A673 (cell line): Measurements from ENCODE around the gene SDR39U1. TPM values are rescaled to one million over a fixed set of nuclear protein-coding genes. Genes with fewer than 3 reads are reported as not detected.
"Not testable (repeated sequence)": the region's sequence is repeated elsewhere in the genome, so short reads cannot be mapped to it uniquely, and the experiment has no call there.

Experiments used
- BruUV-seq: library from RNA; stranded (reverse); fragments of 400-500 nt; replicated peaks from 2 replicates; lab custom pipeline; 2021; lab: Mats Ljungman, UMichigan
- CTCF ChIA-PET: fragments of 300-600 bp; sonication (Branson Sonifier 250); formaldehyde crosslinking; loops from one replicate; lab custom pipeline; 2022; ENCODE audit warnings: antibody characterized with exemption; lab: Charles Lee
- POLR2A ChIA-PET: fragments of 300-600 bp; sonication (Branson Sonifier 250); formaldehyde crosslinking; loops from one replicate; lab custom pipeline; 2022; ENCODE audit warnings: antibody characterized with exemption; ENCODE audit not compliant: low non-redundant PET; lab: Charles Lee
- DNase-seq: peaks from one replicate; pipeline ENCODE4 v3.0.0-alpha.2; 2015; ENCODE audit warnings: low spot score
- H3K27ac ChIP-seq: fragments of 200-600 bp; sonication (generic); 2 replicates; pipeline ENCODE4 v1.5.1; 2016; ENCODE audit warnings: mixed run types, low read depth, mild to moderate bottlenecking, mixed read lengths, antibody characterized with exemption, low read length; ENCODE audit not compliant: poor library complexity, severe bottlenecking
- H3K27me3 ChIP-seq: fragments of 200-600 bp; sonication (generic); replicated peaks from 2 replicates; pipeline ENCODE4 v1.6.1; 2017; ENCODE audit warnings: mixed run types, low read depth, mild to moderate bottlenecking, mixed read lengths, antibody characterized with exemption, low read length; ENCODE audit not compliant: insufficient read depth, poor library complexity
- H3K36me3 ChIP-seq: fragments of 200-600 bp; sonication (generic); 2 replicates; pipeline ENCODE4 v1.6.1; 2016; ENCODE audit warnings: mixed run types, mild to moderate bottlenecking, mixed read lengths, antibody characterized with exemption, low read length; ENCODE audit not compliant: insufficient read depth, poor library complexity, severe bottlenecking
- H3K4me1 ChIP-seq: fragments of 200-600 bp; sonication (generic); 2 replicates; pipeline ENCODE4 v1.6.1; 2017; ENCODE audit warnings: mixed run types, mild to moderate bottlenecking, mixed read lengths, antibody characterized with exemption, low read length; ENCODE audit not compliant: insufficient read depth, poor library complexity, severe bottlenecking
- H3K4me3 ChIP-seq: fragments of 200-600 bp; sonication (generic); 2 replicates; pipeline ENCODE4 v1.5.1; 2016; ENCODE audit warnings: low read depth, mixed run types, mild to moderate bottlenecking, mixed read lengths, low read length; ENCODE audit not compliant: poor library complexity, severe bottlenecking
- H3K9me3 ChIP-seq: fragments of 200-600 bp; sonication (generic); 2 replicates; pipeline ENCODE4 v1.6.1; 2016; ENCODE audit warnings: mixed run types, low read depth, mild to moderate bottlenecking, mixed read lengths, antibody characterized with exemption, low read length; ENCODE audit not compliant: poor library complexity, severe bottlenecking
- EZH2 ChIP-seq: fragments of 200-600 bp; sonication (generic); IDR thresholded peaks from 2 replicates; pipeline ENCODE4 v1.6.1; 2017; ENCODE audit warnings: borderline replicate concordance, low read depth, mild to moderate bottlenecking, mixed read lengths, antibody characterized with exemption, low read length; ENCODE audit not compliant: poor library complexity, severe bottlenecking
- intact Hi-C: fragments of 100-400 bp; cut with micrococcal nuclease; formaldehyde crosslinking; loops from one replicate; pipeline ENCODE4 v1.10.0; 2022; ENCODE audit not compliant: unreplicated experiment
- total RNA-seq: library from RNA; stranded (reverse); gene quantifications from 2 replicates; pipeline ENCODE4 v1.2.3, GENCODE V29; 2021
- TF ChIP-seq, protein P1 (sequence below): fragments of 300-800, 200-600 bp; sonication (generic); conservative IDR thresholded peaks from 2 replicates; pipeline ENCODE4 v1.5.1; 2017; ENCODE audit warnings: low read depth, mild to moderate bottlenecking, antibody characterized with exemption, low read length, moderate library complexity, mixed read lengths

SDR39U1 gene
- total RNA-seq, 1 experiment from 2014 or later, result 49.1 TPM

DNA sequence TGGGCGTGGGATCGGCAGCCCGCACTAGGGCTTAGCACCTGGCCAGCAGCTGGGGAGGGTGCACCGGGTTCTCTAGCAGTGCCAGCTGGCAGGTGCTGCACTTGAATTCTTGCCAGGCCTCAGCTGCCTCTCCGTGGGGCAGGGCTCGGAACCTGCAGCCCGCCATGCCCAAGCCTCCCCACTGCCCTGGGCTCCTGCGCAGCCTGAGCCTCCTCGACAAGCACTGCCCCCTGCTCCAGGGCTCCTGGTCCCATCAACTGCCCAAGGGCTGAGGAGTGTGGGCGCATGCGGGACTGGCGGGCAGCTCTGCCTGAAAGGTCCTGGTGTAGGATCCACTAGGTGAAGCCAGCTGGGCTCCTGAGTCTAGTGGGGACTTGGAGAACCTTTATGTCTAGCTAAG is 30.6 kb upstream of the SDR39U1 start:
- POLR2A ChIA-PET, result no interaction called here
- BruUV-seq, result no TSS peak

DNA sequence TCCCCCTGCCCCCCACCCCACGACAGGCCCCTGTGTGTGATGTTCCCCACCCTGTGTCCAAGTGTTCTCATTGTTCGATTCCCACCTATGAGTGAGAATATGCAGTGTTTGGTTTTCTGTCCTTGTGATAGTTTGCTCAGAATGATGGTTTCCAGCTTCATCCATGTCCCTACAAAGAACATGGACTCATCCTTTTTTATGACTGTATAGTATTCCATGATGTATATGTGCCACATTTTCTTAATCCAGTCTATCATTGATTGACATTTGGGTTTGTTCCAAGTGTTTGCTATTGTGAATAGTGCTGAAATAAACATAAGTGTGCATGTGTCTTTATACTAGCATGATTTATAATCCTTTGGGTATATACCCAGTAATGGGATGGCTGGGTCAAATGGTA is 27.9 kb upstream of the SDR39U1 start:
- H3K9me3 ChIP-seq, H3K36me3 ChIP-seq, DNase-seq, POLR2A ChIA-PET, H3K4me3 ChIP-seq, H3K27me3 ChIP-seq, H3K27ac ChIP-seq, intact Hi-C loops, BruUV-seq, CTCF ChIA-PET, H3K4me1 ChIP-seq: not testable (repeated sequence)

More for the DNA sequence above, 30.6 kb upstream of the SDR39U1 start:
- CTCF ChIA-PET, result no interaction called here
- H3K36me3 ChIP-seq, result no peaks in the 10 kb centered on the region
- intact Hi-C loops, result no loop called here
- H3K27ac ChIP-seq, result no peak overlapping the region
- H3K27me3 ChIP-seq, result no peaks in the 10 kb centered on the region
- no peak for TF ChIP-seq EZH2
- TF ChIP-seq, protein P1, sequence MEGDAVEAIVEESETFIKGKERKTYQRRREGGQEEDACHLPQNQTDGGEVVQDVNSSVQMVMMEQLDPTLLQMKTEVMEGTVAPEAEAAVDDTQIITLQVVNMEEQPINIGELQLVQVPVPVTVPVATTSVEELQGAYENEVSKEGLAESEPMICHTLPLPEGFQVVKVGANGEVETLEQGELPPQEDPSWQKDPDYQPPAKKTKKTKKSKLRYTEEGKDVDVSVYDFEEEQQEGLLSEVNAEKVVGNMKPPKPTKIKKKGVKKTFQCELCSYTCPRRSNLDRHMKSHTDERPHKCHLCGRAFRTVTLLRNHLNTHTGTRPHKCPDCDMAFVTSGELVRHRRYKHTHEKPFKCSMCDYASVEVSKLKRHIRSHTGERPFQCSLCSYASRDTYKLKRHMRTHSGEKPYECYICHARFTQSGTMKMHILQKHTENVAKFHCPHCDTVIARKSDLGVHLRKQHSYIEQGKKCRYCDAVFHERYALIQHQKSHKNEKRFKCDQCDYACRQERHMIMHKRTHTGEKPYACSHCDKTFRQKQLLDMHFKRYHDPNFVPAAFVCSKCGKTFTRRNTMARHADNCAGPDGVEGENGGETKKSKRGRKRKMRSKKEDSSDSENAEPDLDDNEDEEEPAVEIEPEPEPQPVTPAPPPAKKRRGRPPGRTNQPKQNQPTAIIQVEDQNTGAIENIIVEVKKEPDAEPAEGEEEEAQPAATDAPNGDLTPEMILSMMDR, result no peak
- no peak for DNase-seq
- H3K4me1 ChIP-seq, result no peaks in the 10 kb centered on the region
- H3K4me3 ChIP-seq, result no peak overlapping the region
- no peaks in the 10 kb centered on the region for H3K9me3 ChIP-seq

DNA sequence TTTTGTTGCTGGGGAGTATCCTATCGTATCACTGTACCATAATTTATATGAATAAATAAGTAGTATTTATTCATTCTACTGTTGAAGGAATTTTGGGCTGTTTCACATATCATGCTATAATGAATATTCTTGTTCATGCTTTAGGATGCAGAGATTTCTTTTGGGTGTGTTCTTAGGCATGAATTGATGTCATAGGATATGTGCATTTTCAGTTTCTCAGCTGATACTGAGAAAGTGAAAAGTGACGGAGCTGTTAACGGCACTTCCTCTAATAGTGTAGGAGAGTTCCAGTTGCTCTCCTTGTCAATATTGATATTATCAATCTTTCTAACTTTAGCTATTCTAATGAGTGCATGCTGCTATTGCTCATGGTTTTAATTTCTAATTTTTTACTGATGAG is 23.2 kb upstream of the SDR39U1 start:
- Histone ChIP-seq H3K27ac (no peak overlapping the region), H3K27me3 (no peaks in the 10 kb centered on the region), H3K4me1 (no peaks in the 10 kb centered on the region), H3K9me3 (no peaks in the 10 kb centered on the region), H3K36me3 (no peaks in the 10 kb centered on the region), H3K4me3 (no peak overlapping the region)
- intact Hi-C loops, result no loop called here
- CTCF ChIA-PET, result no interaction called here
- no TSS peak for BruUV-seq
- no peak for DNase-seq
- TF ChIP-seq, protein P1, result no peak
- TF ChIP-seq EZH2, result no peak
- POLR2A ChIA-PET, result no interaction called here

DNA sequence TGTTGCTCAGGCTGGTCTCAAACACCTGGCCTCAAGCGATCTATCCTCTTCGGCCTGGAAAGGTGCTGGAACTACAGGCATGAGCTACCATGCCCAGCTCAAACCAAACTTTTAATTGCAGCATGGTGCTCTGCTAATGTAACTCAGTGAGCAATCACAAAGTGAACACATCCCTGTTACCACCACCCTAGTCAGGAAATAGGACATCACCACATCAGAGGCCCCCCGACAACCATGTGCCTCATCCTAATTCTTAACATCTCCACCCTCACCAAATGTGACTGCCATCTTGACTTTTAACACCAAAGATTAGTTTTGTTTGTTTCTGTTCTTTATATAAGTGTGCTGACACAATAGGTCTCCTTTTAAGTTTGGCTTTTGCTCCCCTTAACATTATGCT is 22.8 kb upstream of the SDR39U1 start:
- H3K4me3 ChIP-seq, result no peak overlapping the region
- no peaks in the 10 kb centered on the region for H3K9me3 ChIP-seq
- DNase-seq, result no peak
- TF ChIP-seq, protein P1, result no peak
- no peak for TF ChIP-seq EZH2
- CTCF ChIA-PET, result no interaction called here
- no peaks in the 10 kb centered on the region for H3K36me3 ChIP-seq
- no peaks in the 10 kb centered on the region for H3K27me3 ChIP-seq
- POLR2A ChIA-PET, result interaction anchor here (0.7 kb wide), 1 partner anchor 810 kb away, joined by 3 read pairs; no protein-coding TSS in a partner anchor
- H3K4me1 ChIP-seq, result no peaks in the 10 kb centered on the region
- H3K27ac ChIP-seq, result no peak overlapping the region
- intact Hi-C loops, result no loop called here
- no TSS peak for BruUV-seq
